Renal cortical epithelial cell (primary cell): Measurements from ENCODE around the gene EEF1A2. TPM values are rescaled to one million over a fixed set of nuclear protein-coding genes. Genes with fewer than 3 reads are reported as not detected.

Experiments used
- DNase-seq: peaks from one replicate; pipeline ENCODE4 v3.0.0-alpha.2; 2011; ENCODE audit warnings: low read depth
- total RNA-seq: library from RNA; depleted of rRNA; stranded (reverse); fragments of >200 nt; gene quantifications from 2 replicates; pipeline ENCODE4 v1.2.3, GENCODE V29; 2014

EEF1A2 gene
- total RNA-seq = 4.5 and 29.3 TPM in 2 replicates

DNA sequence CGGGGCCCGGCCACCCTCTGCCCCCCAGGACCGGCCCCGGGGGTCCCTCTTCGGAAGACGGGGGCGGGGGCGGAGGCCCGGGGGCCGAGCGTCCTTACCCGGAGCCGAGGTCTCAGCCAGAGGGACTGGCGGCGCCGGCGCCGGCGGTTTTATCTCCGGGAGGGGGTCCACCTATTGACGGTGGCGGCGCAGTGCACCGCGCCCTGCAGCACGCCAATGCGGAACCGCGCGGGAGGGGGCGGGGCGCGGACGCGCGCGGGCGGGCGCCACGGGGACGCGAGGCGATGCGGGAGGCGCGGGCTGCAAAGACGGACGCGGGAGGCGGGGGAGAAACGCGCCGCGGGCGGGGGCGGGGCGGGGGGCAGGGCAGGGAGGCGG, at the start of gene EEF1A2:
TSS of gene EEF1A2 (minus strand) at position 124 of the 378 bp plus-strand sequence. CDS start 1,320 bp downstream, outside the sequence.
- no peak for DNase-seq

DNA sequence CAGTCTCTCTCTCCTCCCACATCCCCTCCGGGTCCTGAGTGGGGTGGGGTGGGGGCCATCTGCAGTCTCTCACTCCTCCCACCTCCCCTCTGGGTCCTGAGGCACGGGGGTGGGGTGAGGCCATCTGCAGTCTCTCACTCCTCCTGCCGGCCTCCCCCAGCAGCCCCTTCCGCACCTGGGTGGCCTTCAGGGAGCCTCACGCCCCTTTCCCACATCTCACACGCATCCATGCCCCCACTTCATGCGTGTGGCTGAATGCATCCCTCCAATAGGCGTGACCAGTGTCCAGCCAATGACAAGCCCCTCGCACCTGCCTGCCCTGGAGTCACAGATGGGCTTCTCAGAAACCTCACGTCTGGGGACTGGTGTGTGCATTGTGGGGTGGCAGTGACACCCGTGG, 49.7 kb upstream of the EEF1A2 start:
- DNase-seq = no peak

DNA sequence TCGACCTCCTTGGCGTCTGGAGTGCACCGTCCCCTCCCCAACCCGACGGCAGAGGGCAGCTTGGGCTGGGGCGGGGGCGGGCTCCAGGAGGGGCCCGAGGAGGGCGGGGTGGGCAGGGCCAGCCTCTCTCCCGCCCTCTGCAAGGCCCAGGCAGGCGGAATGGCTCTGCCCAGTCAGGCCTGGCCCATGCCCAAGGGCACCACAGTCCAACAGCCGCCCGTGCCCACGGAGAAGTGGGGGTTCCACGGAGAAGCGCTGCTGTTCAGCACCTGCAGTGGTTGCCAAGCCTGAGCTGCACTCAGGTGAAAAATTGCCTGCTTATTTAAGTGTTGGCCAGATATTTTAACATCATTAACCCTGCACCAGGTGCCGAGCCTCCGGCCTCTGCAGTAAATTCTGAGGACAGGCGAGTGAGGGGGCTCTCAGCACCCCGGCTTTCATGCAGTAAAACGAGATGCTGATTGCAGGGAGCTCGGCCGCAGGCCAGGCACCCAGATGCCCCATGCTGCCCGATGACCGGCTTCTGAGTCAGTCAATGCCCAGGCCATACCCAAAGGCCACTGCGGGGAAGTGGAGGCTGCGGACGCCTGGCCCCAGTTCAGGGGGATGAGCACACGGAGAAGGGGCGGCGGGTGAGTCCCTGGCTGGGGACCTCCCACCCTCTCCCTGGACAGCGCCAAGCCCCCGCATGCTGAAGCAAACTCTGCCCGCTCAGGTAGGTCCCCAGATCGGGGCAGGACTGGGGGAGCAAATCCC, 49.0 kb upstream of the EEF1A2 start, which contains the start of gene SRMS:
TSS of gene SRMS (minus strand) at position 25 of the 756 bp plus-strand sequence. CDS start 286 bp downstream, outside the sequence.
- DNase-seq = no peak

DNA sequence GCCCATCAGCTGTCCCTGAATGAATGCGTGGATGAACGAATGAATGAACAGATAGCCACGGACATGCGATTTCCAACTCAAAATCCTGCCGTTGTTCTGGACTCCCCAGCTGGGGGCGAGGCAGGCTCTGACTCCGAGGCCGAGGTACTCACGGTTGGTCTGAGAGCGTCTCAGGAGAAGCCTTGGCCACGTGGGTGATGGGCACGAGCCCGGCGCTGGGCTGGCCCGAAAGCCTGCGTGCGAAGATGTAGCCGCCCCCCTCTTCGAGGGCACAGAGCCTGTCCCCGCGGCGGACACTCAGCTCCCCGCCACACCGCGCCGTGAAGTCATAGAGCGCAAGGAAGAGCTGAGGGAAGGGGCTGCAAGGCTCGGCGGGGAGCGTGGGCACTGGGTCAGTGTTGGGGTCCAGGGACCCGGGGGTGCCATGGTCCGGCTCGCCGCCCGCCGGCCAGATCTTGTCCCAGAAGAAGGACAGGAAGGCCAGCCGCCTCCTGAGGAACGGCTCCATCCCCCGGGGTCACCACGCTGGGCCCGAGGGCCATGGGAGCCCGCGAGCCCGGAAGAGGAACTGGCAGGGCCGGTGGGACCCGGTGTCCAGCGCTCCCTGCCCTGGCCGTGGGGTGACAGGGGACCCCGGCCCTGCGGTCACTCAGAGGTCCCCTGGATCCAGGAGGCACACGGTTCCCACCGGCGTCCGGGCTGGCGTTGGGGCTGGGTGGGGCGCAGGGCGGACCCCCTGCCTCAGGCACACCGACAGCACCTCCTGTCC, 48.3 kb upstream of the EEF1A2 start:
- DNase-seq = no peak

DNA sequence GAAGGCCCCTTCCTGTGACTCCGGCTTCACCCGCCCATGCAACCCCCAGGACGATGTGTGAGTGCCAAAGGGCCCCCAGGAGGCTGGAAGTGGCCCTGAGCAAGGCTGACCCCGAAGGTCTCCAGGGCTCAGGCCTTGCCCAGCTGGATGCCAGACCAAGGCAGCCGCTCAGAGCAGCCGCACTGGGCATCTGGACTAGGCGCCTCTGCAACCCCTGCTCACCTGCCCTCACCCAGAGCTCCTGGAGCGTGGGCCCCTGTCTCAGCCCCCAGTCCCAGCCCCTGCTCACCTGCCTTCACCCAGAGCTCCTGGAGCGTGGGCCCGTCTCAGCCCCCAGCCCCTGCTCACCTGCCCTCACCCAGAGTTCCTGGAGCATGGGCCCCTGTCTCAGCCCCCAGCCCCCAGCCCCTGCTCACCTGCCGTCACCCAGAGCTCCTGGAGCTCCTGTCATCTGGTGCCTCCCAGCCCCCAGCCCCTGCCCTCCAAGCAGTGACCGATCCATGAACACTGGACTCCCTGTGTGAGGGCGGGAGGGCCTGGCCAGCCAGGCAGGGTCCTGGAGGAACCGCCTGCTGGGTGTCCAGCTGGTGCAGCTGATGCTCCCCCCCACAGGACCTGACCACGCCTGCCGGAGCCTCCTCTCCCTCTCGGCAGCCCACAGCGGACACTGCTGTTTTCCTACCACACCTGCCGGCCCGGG, 47.5 kb upstream of the EEF1A2 start:
- DNase-seq = no peak

DNA sequence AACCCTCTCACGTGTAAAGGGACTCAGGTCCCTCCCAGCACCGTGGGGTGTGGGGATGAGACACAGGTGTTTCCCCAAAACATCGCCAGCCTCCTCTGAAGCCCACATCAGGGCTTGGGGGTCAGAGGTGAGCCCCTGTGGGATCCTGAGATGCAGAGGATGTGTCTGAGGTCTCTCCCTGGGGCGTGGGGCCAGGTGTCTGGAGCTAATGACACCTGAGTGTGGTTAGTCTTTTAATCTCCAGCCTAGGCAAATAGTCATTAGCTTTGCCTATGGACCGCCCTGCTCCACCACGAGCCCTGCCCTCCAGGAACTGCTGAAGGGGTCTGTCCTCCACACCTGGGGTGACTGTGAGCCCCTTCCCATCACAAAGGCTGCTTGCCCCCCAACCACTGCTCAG, 46.9 kb upstream of the EEF1A2 start:
- DNase-seq = no peak

DNA sequence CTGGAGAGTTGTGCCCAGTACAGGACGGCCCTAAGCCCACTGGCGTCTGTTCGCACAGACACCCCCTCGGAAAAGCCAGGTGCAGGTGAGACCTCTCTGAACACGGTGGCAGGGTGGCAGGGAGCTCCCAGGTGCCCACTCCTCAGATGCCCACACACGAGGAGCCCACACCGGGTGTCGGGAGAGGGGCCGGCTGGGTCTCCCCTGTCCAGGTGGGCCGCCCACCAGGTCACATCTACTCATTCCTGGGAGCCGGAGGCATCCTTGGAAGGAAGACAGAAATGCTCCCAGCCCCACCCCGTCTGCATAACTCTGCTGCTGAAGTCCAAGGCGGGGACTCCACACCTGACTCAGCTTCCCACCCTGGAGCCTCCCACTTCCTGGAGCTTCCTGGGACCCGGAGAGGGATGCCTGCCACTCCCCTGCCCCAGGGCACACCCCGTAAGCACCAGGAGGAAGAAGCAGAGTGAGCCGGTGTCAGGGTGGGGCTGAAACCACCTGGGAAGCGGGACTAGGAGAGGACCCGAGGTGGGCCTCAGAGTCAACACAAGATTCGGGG, 46.2 kb upstream of the EEF1A2 start:
- peak; percentile 33 for DNase-seq

DNA sequence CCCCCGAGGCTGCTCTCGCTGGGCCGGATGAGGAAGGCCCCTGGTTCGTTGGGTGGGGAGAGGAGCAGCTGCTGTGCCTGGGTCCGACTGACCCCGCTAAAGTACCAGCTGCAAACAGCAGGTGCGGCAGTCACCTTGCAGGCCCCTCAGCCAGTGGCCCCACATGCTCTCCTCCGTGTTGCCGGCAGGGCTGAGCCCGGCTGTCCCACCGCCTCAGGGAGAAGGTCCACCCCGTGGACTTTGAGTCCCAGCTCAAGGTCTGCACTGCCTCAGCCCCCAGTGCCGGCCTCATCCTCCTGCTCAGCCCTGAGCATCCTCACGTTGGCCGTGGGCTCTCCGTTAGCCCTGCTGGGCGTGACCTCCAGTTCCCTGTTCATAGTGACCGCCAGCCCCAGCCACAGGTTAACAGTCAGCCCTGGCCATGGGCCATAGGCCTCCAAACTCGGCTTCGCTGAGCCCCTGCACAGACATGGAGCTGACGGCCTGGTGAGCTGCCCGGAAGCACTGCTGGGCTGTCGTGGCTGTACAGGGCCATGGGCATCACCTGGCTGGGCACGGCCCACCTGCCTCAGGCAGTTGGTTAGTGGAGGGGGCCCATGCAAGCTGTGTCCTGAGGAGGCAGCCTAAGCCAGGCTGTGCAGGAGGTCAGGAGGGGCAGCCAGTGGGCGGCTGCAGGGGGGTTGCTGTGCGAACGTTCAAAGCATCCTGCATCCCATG, 45.5 kb upstream of the EEF1A2 start:
- DNase-seq = no peak

DNA sequence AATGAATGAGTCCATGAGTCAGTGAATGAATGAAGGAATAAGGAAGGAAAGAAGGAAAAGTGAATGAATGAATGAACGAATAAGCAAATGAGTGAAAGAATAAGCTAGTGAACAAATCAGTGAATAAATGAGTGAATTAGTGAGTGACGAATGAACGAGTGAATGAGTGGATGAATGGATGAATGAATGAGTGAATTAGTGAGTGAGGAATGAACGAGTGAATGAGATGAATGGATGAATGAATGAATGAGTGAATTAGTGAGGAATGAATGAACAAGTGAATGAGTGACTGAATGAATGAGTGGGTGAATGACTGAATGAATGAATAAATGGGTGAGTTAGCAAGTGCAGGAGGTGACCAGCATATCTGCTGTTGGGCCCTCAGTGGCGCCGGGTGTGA, 44.9 kb upstream of the EEF1A2 start:
- DNase-seq = no peak

DNA sequence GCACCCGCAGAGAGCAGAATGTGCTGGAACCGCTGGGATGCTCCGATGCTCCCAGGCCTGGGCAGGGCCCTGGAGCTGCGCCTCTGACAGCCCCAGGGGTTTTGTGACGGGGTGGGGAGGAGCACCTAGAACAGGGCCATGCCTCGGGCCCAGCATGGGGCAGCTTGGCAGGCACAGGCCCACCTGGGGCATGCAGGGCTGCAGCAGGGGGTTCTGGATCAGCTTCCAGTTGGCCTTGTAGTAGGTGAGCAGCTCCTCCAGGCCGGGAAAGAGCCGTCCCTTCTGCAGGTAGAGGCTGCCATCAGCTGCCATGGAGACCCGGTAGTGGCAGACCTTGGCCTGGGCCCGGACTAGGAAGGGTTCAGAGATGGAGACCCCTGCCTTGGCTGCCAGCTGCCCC, 44.2 kb upstream of the EEF1A2 start:
- DNase-seq = no peak

DNA sequence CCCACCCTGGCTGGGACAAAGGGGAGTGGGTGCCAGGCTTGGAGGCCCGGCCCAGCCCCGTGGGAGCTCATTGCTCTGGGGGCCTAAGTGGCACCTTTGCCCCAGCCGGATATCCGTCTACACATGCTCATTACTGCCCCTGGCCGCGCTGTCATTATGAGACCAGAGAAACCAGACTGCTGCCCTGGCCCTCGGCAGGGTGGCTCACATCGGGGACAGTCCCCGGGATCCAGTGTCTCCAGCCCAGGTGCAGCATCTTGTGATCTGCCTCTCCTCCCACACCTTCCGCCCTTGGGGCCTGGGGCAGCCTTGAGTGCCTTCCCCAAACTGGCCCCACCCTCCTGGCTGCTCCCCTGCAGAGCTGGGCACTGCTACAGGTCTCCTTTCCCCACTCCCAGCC, 43.8 kb upstream of the EEF1A2 start:
- no peak for DNase-seq

DNA sequence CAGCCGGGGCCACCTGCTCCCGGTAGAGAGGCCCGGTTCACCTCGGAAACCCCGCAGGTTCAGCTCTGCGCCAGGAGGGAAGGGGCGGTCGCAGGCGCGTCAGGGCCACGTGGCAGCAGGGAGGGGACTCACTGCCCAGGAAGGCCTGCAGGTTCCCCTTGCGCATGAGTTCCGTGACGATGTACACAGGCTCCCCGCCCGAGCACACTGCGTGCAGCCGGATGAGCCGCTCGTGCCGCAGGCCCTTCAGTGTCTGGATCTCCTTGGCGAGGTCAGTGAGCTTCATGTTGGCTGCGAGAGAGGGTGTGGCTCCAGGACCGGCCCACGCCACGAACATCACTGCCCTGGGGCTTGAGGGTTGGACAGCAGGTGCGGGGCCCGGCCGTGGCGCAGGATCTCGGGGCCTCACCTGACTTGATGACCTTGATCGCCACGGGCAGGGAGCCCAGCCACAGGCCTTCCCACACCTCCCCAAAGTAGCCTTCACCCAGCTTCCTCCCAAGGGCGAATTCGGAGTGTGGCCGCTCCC, 43.2 kb upstream of the EEF1A2 start:
- DNase-seq = no peak

DNA sequence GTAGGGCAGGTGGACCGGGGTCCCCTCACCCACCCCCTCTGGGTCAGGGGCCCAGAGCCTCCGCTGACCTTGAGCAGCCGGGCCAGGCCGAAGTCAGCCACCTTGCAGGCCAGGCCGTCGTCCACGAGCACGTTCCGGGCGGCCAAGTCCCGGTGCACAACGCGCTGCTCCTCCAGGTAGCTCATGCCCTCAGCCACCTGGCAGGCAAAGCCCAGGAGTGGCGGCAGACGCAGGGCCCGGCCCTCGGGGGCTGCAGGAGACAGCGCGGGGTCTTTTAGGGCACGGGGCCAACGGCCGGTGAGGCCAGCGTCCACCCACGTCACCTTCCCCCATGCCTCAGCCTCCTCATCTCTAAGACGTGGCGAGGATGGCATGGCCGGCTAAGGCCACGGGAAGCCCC, 42.5 kb upstream of the EEF1A2 start:
- DNase-seq = no peak

DNA sequence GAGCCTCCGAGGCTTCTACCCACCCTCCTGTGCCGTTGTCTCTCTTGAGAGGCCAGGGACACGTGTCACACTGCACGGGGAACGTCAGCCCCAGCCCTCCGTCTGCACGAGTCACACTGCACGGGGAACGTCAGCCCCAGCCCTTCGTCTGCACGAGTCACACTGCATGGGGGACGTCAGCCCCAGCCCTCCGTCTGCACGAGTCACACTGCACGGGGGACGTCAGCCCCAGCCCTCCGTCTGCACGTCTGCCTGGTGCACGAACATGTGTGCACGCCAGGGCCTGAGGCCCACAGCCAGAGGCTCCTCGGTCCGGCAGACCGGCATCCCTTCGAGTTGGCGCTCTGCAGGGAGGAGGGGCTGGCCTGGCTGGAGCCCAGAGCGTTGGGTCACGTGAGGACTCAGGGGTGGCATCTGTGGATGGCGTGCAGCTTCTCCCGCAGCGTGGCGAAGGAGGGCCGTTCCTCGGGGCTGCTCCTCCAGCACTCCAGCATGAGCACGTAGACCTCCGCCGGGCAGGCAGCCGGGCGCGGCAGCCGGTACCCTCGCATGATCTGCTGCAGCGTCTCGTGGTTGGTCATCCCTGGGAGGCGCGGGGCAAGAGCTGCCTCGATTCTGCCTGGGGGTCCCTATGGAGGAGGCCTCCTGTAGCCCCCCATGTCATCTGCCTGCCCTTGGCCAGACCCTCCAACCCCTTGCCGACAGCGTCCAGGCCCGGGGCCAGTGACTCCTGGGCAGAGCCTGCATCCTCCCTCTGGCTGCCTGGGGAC, 41.7 kb upstream of the EEF1A2 start:
- DNase-seq = no peak

DNA sequence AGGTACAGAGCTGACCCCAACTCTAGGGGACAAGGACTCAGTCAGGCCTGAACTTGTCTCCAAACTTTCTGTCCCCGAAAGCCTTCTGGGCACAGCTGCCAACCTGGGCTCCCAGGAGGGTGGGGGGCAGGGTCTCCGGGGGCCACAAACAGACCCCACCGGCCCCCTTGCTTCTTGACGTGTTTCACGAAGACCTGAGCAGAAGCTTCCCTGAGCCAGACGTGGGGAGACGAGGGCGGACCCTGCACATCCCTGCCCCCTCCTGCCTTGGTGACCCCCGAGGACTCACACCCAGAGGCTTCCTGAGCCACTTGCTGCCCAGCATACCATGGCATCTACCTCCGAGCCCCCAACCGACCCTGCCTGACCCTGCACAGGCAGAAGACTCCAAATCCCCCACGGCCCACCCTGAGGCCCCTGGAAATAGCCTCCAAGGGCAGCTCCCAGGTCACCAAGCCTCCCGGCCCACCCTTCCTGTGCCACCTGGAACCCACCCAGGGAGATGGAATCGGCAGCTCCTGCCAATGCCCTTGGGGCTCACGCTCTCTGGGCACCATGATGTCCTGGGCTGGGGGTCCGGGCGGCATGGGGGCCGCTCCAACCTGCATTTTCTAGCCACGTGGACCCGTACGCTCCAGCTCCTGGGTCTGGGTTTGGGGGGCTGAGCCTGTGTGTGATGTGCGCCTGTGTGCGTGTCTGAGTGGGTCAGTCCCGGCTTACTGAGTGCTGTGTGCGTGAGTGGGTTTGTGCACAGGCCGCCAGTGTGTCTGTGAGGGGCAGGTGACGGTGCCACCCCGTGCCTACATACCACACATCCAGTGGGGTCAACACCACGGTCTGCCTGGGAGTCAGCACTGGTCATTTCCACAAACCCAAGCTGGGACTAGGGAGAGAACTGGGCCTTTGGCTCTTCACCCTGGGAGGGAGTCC, 40.8 kb upstream of the EEF1A2 start:
- DNase-seq = no peak

DNA sequence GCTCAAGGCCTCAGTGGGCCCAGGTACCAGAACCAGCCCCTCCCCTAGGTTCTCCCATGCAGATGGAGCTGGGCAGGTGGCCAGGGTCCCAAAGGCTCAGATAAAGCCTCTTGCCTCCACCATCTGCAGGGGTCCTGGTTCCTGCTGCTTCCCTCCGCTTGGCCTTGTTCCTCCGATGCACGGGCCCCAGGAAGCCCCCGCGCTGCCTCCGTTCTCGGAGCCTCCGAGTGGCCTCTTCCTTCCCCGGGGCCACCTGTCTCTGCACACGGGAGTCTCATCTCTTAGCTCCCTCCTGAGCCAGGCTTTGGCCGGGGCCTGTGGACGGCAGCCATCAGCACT, 40.2 kb upstream of the EEF1A2 start:
- DNase-seq = no peak

DNA sequence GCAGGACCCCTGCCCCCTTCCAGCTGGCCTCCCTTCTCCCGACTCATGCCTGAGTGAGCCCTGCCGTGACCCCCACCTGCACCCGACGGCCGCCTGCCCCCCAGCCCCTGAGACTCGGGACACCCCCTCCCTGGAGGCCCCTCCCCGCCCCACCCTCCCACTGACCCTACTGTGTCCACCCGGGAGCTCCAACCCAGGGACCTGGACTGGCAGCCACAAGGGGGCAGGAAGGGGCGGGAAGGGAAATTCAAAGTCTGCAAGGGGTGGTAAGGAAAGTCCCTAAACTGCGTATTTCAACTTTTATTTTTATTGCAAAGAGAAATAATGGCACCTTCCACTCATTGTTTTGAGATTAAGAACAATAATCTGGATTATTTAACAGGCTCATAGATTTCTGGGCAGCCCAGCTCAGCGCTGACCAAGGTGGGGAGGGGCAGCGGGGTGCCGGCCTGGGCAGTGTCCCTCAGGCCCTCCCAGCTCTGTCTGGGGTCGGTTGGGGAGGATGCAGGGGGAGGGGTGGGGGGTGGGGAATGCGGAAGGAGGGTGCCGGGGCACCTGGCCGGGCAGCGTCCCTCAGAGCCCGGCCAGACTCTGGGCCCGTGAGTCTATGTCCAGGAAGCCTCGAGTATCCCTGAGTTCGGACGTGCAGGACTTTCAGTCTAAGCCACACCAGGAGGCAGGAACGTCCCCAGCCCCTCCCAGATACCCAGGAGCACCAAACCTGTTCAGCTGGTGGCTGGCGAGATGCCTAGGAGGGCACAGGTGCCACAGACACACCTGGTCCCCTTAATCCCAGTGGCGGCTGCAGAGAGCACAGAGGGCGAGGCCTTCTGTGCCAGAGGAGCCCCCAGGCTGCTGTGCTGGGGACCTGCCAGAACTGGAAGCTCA, 39.6 kb upstream of the EEF1A2 start:
- no peak for DNase-seq

DNA sequence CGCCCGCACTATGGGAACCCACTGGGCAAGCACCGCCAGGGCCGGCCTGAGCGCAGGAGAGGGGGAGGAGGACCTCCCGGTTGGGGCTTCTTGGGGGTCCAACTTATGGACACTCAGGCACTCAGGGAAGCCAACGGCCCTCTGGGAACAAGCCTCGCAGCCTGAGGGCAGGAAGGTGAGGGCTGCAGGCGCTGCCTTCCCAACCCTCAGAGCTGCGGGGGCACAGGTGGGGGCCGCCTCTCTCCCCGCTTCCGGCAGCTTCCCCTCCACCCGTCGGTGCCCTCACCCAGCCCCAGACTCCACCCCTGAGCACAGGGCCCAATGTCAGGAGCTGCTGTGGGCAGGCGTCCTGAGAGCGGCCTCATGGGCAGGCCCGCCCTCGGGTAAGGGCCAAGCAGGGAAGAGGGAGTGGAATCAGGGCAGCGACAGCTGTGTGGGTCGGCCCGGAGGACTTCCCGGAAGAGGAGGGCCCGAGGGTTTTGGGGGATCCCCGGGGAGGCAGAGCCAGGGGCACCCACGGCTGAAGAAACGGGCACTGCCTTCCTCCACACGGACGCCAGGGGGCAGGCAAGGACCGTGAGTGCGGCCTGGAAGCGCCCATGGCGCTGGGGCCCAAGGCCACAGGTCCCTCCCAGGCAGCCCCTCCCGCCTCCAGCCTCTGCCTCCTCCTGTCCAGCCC, 38.8 kb upstream of the EEF1A2 start:
- peak; percentile 83 for DNase-seq
